ENCODE measurements around the gene TNFSF10. TPM values are rescaled to one million over a fixed set of nuclear protein-coding genes. Genes with fewer than 3 reads are reported as not detected.
A peak's percentile ranks its signal among the peaks of the same experiment; 100 is the strongest.

Gene TNFSF10
- total and polyA plus RNA-seq, 9 of the 15 experiments (the other 6 are each of a cell fraction or from before 2014, with no cell fraction given): 0.07 to 1.3 (median 0.27) TPM; not detected in 1

- no peak for TF ChIP-seq PKNOX1 (IDR thresholded peaks at IDR 0.05)
- no peak for TF ChIP-seq THRA (IDR thresholded peaks at IDR 0.05)
Observed at GRCh38 chr3:172549144-172549543, 25.9 kb upstream of the TNFSF10 start (continued).

GRCh38 chr3:172546628-172547214 is 23.5 kb upstream of the TNFSF10 start:
- H3K9me1 ChIP-seq (ENCODE audit: control insufficient read depth, insufficient read depth, low read length): no peaks in the 10 kb centered on the region
- H3K9ac ChIP-seq (ENCODE audit: insufficient read depth in 1 of 2, low read depth in 2 of 2, low read length in 2 of 2): no peak overlapping the region
- no peaks in the 10 kb centered on the region for H3K9me3 ChIP-seq (replicated peaks; ENCODE audit: control insufficient read depth, insufficient read depth, low read depth, low read length)
- in situ Hi-C loops (cut with MboI) (no loop called here), intact Hi-C loops (cut with micrococcal nuclease) (no loop called here)
- FAIRE-seq (no peak), ATAC-seq (no peak), DNase-seq (ENCODE audit: extremely low read depth in 1 of 4, low spot score in 3 of 4) (no peak)
- H3K27me3 ChIP-seq (ENCODE audit: control insufficient read depth in 2 of 2, insufficient read depth in 2 of 2, low read length in 2 of 2): no peaks in the 10 kb centered on the region
- H3K36me3 ChIP-seq (ENCODE audit: control insufficient read depth, insufficient read depth, low read length): no peaks in the 10 kb centered on the region
- no peaks in the 10 kb centered on the region for H3K79me2 ChIP-seq (ENCODE audit: control insufficient read depth, insufficient read depth, low read length)
- no TSS peak for BruUV-seq (replicated peaks)
- no peak overlapping the region for H3K27ac ChIP-seq (ENCODE audit: extremely low read depth, low read depth, low read length)
- H3K4me1 ChIP-seq (replicated peaks in 1 of 2; ENCODE audit: control insufficient read depth in 2 of 2, insufficient read depth in 2 of 2, low read length in 2 of 2): peaks cover 4 to 22% of the 10 kb centered on the region in 2 experiments
- CTCF ChIA-PET (ENCODE audit: low intra/inter-chr PET ratio): no interaction called here
- TF ChIP-seq PBX2 (CRISPR knock-in tag; IDR thresholded peaks at IDR 0.05; ENCODE audit: low read depth): no peak
- peak; percentile 73 for TF ChIP-seq PBX2 (tag; conservative IDR thresholded peaks at IDR 0.05; ENCODE audit: low read depth)
- no peak for TF ChIP-seq HDAC2 (IDR thresholded peaks at IDR 0.05)
- TF ChIP-seq NFXL1 (CRISPR knock-in tag; IDR thresholded peaks at IDR 0.05): no peak
- no peak for TF ChIP-seq E2F6 (IDR thresholded peaks at IDR 0.05; ENCODE audit: borderline replicate concordance in 1 of 2, extremely low read depth in 1 of 2, insufficient read depth in 1 of 2, insufficient read length in 1 of 2, low read depth in 1 of 2, low read length in 1 of 2, poor library complexity in 1 of 2, severe bottlenecking in 1 of 2)
- TF ChIP-seq MLX (CRISPR knock-in tag; conservative IDR thresholded peaks at IDR 0.05): no peak
- TF ChIP-seq BRCA1 (IDR thresholded peaks at IDR 0.05): no peak
- no peak for TF ChIP-seq BRCA1 (CRISPR knock-in tag; IDR thresholded peaks at IDR 0.05)
- H3K4me2 ChIP-seq (ENCODE audit: insufficient read depth, low read length): no peak overlapping the region
- no peaks in the 10 kb centered on the region for H4K20me1 ChIP-seq (replicated peaks; ENCODE audit: control insufficient read depth, insufficient read depth, low read length)
- no peak overlapping the region for H2AFZ ChIP-seq (ENCODE audit: low read depth, low read length)
- H3K4me3 ChIP-seq: no peak overlapping the region
- POLR2A ChIA-PET: interaction anchor here (0.5 to 0.9 kb wide), 2 partner anchors 24 to 434 kb away, joined by 3 to 5 read pairs; partner anchors contain the start of gene TNFSF10

Measured in K562 (cell line).